ENCODE data around the gene KIF21B.
A peak's percentile ranks its signal among the peaks of the same experiment; 100 is the strongest.

KIF21B gene

GRCh38 chr1:200980873-200981272 is 42.6 kb downstream of the KIF21B start:
- H3K27ac ChIP-seq (replicated peaks), result no peak overlapping the region
- TF ChIP-seq POLR2AphosphoS5 (IDR thresholded peaks at IDR 0.05; ENCODE audit: low read depth) (no peak), SPI1 (IDR thresholded peaks at IDR 0.05; ENCODE audit: borderline replicate concordance, low read depth) (no peak), CTCF (IDR thresholded peaks at IDR 0.05; ENCODE audit: insufficient read depth, low read length) (no peak), GABPA (IDR thresholded peaks at IDR 0.05; ENCODE audit: low read depth) (no peak), REST (IDR thresholded peaks at IDR 0.05; ENCODE audit: insufficient replicate concordance, low read depth) (no peak)
- DNase-seq (ENCODE audit: low read depth in 1 of 2, low spot score in 1 of 2), result no peak
- no peak overlapping the region for H3K4me3 ChIP-seq (replicated peaks; ENCODE audit: insufficient read depth, low read length)
- H3K27me3 ChIP-seq (ENCODE audit: insufficient read depth, poor library complexity, severe bottlenecking), result no peaks in the 10 kb centered on the region

DNA sequence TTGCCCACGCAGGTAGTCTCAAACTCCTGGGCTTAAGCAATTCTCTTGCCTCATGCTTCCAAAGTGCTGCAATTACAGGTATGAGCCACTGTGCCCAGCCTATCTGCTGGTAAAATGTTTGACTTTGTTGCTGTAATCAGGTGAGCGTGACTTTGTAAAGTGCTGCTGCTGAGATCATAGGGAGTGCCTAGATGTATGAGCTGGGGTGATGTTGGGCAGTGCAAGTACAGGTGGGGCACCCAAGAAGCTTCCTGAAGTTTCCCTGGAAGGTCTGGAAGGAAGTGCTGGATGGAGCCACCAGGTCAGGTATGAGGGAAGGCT is 43.1 kb downstream of the KIF21B start:
- no peak for TF ChIP-seq SPI1 (IDR thresholded peaks at IDR 0.05; ENCODE audit: borderline replicate concordance, low read depth)
- TF ChIP-seq CTCF (IDR thresholded peaks at IDR 0.05; ENCODE audit: insufficient read depth, low read length), result no peak
- no peak for TF ChIP-seq POLR2AphosphoS5 (IDR thresholded peaks at IDR 0.05; ENCODE audit: low read depth)
- no peak for TF ChIP-seq REST (IDR thresholded peaks at IDR 0.05; ENCODE audit: insufficient replicate concordance, low read depth)
- TF ChIP-seq GABPA (IDR thresholded peaks at IDR 0.05; ENCODE audit: low read depth), result no peak
- Histone ChIP-seq H3K27ac (replicated peaks) (no peak overlapping the region), H3K27me3 (ENCODE audit: insufficient read depth, poor library complexity, severe bottlenecking) (no peaks in the 10 kb centered on the region), H3K4me3 (replicated peaks; ENCODE audit: insufficient read depth, low read length) (no peak overlapping the region)
- DNase-seq (ENCODE audit: low read depth in 1 of 2, low spot score in 1 of 2), result no peak

DNA sequence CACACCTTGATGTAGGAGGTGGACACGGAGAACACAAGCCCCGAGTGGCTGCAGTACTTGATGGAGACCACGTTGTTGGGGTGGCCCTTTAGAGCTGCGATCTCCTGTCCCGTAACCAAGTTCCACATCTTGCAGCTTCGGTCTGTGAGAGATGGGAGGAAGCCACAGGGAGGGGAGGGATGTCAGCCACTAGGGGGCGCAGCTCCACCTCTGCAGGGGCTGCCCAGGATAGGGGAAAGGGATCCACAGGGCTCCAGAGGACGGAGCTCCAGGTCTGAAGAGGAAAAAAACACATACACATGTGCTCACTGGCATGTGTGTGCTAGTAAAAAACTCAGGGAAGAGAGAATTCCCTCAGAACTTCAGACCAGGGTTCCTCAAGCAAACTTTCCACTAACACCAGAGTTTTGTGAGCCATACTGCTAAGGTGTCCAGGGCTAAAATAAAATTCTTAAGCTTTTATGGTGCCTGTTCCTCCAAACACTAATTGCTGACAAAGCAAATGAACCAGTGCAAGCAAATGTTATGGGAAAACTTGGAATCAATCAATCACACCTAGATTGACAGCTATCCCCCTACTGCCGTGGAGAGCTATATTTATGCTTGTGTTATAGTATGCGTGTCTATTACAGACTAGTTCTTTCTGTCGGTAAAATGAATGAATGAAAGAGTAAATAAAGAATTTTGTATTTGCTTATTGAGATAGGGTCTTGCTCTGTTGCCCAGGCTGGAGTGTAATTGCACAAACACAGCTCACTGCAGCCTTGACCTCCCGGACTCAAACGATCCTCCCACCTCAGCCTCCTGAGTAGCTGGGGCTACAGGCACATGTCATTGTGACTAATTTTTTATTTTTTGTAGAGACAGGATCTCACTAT is 43.7 kb downstream of the KIF21B start:
- Histone ChIP-seq H3K27me3 (ENCODE audit: insufficient read depth, poor library complexity, severe bottlenecking) (no peaks in the 10 kb centered on the region), H3K27ac (replicated peaks) (no peak overlapping the region), H3K4me3 (replicated peaks; ENCODE audit: insufficient read depth, low read length) (no peak overlapping the region)
- TF ChIP-seq SPI1 (IDR thresholded peaks at IDR 0.05; ENCODE audit: borderline replicate concordance, low read depth), result no peak
- no peak for TF ChIP-seq REST (IDR thresholded peaks at IDR 0.05; ENCODE audit: insufficient replicate concordance, low read depth)
- TF ChIP-seq GABPA (IDR thresholded peaks at IDR 0.05; ENCODE audit: low read depth), result no peak
- TF ChIP-seq POLR2AphosphoS5 (IDR thresholded peaks at IDR 0.05; ENCODE audit: low read depth), result 0 out of 2 replicates have a peak, but pooled peaks have one; percentile 25
- TF ChIP-seq CTCF (IDR thresholded peaks at IDR 0.05; ENCODE audit: insufficient read depth, low read length), result peak; percentile 87
- peak; percentile 40 to 72 for DNase-seq (ENCODE audit: low read depth in 1 of 2, low spot score in 1 of 2)

Measured in HL-60 (cell line).